HL-60 (cell line): Measurements from ENCODE around the gene TNS2.

Experiments used
- GABPA ChIP-seq: IDR thresholded peaks from 2 replicates; pipeline ENCODE4 v1.6.1; 2012; ENCODE audit warnings: low read depth
- POLR2AphosphoS5 ChIP-seq: IDR thresholded peaks from 2 replicates; pipeline ENCODE4 v1.6.1; 2012; ENCODE audit warnings: low read depth
- SPI1 ChIP-seq: IDR thresholded peaks from 2 replicates; pipeline ENCODE4 v1.6.1; 2012; ENCODE audit warnings: low read depth, mild to moderate bottlenecking, borderline replicate concordance
- TF ChIP-seq, protein P1 (sequence below): IDR thresholded peaks from one replicate; pipeline ENCODE4 v1.5.1; 2011; ENCODE audit warnings: low read length, control low read depth, inconsistent platforms; ENCODE audit not compliant: insufficient read depth
- TF ChIP-seq, protein P2 (sequence below): IDR thresholded peaks from 2 replicates; pipeline ENCODE4 v1.6.1; 2012; ENCODE audit warnings: low read depth; ENCODE audit not compliant: insufficient replicate concordance

DNA sequence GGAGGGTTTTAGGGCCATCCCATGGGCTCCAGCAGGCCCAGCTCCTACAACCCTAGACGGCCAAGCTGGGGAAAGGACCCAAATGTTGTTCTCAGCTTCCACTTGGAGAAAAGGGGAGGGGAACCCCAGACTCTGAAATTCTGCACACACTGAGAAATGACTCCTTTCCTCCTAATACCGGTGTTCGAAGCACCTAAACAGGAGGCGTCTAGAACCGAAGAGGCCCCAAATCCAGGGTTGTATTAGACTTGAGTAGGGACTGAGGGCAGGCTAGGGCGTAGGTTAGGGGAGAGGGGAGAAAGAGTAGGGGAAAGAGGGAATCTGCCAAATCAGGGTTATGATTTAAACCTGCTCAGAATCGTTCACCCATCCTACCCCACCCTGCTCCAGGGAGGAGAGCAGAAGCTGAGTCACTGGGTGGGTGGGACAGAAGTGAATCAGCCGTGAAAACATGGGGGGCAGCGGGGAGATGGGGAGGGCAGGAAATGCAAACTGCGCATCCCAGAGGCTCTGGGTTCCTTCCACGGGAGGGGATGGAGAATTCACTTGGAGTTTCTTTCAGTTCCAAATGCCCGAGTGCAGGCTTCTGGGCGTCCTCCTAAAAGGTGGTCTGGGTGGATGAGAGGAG is 48.6 kb downstream of the TNS2 start:
- no peak for TF ChIP-seq GABPA
- TF ChIP-seq, protein P1, sequence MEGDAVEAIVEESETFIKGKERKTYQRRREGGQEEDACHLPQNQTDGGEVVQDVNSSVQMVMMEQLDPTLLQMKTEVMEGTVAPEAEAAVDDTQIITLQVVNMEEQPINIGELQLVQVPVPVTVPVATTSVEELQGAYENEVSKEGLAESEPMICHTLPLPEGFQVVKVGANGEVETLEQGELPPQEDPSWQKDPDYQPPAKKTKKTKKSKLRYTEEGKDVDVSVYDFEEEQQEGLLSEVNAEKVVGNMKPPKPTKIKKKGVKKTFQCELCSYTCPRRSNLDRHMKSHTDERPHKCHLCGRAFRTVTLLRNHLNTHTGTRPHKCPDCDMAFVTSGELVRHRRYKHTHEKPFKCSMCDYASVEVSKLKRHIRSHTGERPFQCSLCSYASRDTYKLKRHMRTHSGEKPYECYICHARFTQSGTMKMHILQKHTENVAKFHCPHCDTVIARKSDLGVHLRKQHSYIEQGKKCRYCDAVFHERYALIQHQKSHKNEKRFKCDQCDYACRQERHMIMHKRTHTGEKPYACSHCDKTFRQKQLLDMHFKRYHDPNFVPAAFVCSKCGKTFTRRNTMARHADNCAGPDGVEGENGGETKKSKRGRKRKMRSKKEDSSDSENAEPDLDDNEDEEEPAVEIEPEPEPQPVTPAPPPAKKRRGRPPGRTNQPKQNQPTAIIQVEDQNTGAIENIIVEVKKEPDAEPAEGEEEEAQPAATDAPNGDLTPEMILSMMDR, result no peak
- TF ChIP-seq POLR2AphosphoS5, result no peak
- TF ChIP-seq, protein P2, sequence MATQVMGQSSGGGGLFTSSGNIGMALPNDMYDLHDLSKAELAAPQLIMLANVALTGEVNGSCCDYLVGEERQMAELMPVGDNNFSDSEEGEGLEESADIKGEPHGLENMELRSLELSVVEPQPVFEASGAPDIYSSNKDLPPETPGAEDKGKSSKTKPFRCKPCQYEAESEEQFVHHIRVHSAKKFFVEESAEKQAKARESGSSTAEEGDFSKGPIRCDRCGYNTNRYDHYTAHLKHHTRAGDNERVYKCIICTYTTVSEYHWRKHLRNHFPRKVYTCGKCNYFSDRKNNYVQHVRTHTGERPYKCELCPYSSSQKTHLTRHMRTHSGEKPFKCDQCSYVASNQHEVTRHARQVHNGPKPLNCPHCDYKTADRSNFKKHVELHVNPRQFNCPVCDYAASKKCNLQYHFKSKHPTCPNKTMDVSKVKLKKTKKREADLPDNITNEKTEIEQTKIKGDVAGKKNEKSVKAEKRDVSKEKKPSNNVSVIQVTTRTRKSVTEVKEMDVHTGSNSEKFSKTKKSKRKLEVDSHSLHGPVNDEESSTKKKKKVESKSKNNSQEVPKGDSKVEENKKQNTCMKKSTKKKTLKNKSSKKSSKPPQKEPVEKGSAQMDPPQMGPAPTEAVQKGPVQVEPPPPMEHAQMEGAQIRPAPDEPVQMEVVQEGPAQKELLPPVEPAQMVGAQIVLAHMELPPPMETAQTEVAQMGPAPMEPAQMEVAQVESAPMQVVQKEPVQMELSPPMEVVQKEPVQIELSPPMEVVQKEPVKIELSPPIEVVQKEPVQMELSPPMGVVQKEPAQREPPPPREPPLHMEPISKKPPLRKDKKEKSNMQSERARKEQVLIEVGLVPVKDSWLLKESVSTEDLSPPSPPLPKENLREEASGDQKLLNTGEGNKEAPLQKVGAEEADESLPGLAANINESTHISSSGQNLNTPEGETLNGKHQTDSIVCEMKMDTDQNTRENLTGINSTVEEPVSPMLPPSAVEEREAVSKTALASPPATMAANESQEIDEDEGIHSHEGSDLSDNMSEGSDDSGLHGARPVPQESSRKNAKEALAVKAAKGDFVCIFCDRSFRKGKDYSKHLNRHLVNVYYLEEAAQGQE, result no peak
- TF ChIP-seq SPI1, result no peak
